Activated CD8-positive, alpha-beta memory T cell treated with anti-CD3 and anti-CD28 coated beads, Interleukin-2, amount 50 U/mL, for 1 hour (primary cell): Measurements from ENCODE around the gene RAB11FIP5.

Experiments
- DNase-seq: peaks from one replicate; pipeline ENCODE4 v3.0.0-alpha.2; 2020; ENCODE audit errors: extremely low read depth

Gene RAB11FIP5

GRCh38 chr2:73033142-73033765 is 79.5 kb downstream of the RAB11FIP5 start:
- no peak for DNase-seq

GRCh38 chr2:73032702-73033097 is 80.0 kb downstream of the RAB11FIP5 start:
- DNase-seq = no peak

- no peak for DNase-seq
Observed at GRCh38 chr2:73031725-73032701, 80.7 kb downstream of the RAB11FIP5 start.

GRCh38 chr2:73031095-73031678 is 81.6 kb downstream of the RAB11FIP5 start:
- no peak for DNase-seq

GRCh38 chr2:73028841-73029240 is 83.9 kb downstream of the RAB11FIP5 start:
- no peak for DNase-seq

GRCh38 chr2:73027340-73027739 is 85.4 kb downstream of the RAB11FIP5 start:
- no peak for DNase-seq

- DNase-seq = no peak
Observed at GRCh38 chr2:73023497-73023896, 89.3 kb downstream of the RAB11FIP5 start.
